Keratinocyte (primary cell): ENCODE results near the gene ENOSF1. TPM values are rescaled to one million over a fixed set of nuclear protein-coding genes. Genes with fewer than 3 reads are reported as not detected.

Experiments used
- DNase-seq: peaks from one replicate; pipeline ENCODE4 v3.0.0-alpha.2; 2011; ENCODE audit warnings: low read depth, missing footprints, low spot score
- FAIRE-seq: peaks from 2 replicates; lab custom pipeline; 2011; peaks lifted over from hg19 to GRCh38; lab: Jason Lieb, UNC
- H2AFZ ChIP-seq: 2 replicates; pipeline ENCODE4 v1.6.0; 2012; ENCODE audit warnings: low read length, control low read depth, inconsistent platforms; ENCODE audit not compliant: control insufficient read depth
- H3K27ac ChIP-seq: 2 replicates; pipeline ENCODE4 v1.5.1; 2011; ENCODE audit warnings: low read length; ENCODE audit not compliant: control insufficient read depth, insufficient read depth
- H3K27me3 ChIP-seq: 3 replicates; pipeline ENCODE4 v1.6.0; 2011; ENCODE audit warnings: low read length; ENCODE audit not compliant: control insufficient read depth, insufficient read depth; ENCODE audit errors: extremely low read depth
- H3K36me3 ChIP-seq, 2 experiments: 2 replicates in 1 of 2; 3 replicates in 1 of 2; pipeline ENCODE4 v1.5.1; 2011; ENCODE audit warnings: low read length in 2 of 2, mild to moderate bottlenecking in 1 of 2; ENCODE audit not compliant: control insufficient read depth in 2 of 2, insufficient read depth in 2 of 2; ENCODE audit errors: extremely low read depth in 1 of 2
- H3K4me1 ChIP-seq: 3 replicates; pipeline ENCODE4 v1.5.1; 2011; ENCODE audit warnings: low read length; ENCODE audit not compliant: control insufficient read depth, insufficient read depth; ENCODE audit errors: extremely low read depth
- H3K4me2 ChIP-seq: 3 replicates; pipeline ENCODE4 v1.6.0; 2011; ENCODE audit warnings: low read depth, low read length; ENCODE audit not compliant: control insufficient read depth, insufficient read depth; ENCODE audit errors: extremely low read depth
- H3K4me3 ChIP-seq, 3 experiments: fragments of 200-600 bp in 1 of 3; sonication (generic) in 1 of 3; 2 replicates in 2 of 3; 3 replicates in 1 of 3; pipeline ENCODE4 v1.5.1; 2011 to 2016; ENCODE audit warnings: low read length in 3 of 3, mild to moderate bottlenecking in 3 of 3, control low read depth in 2 of 3, inconsistent platforms in 1 of 3, low read depth in 1 of 3, mixed read lengths in 1 of 3, mixed run types in 1 of 3, moderate library complexity in 1 of 3; ENCODE audit not compliant: control insufficient read depth in 2 of 3, insufficient read depth in 2 of 3; ENCODE audit errors: extremely low read depth in 1 of 3
- H3K79me2 ChIP-seq: 2 replicates; pipeline ENCODE4 v1.6.0; 2012; ENCODE audit warnings: low read length; ENCODE audit not compliant: control insufficient read depth, insufficient read depth
- H3K9ac ChIP-seq: 3 replicates; pipeline ENCODE4 v1.6.0; 2011; ENCODE audit warnings: low read length; ENCODE audit not compliant: control insufficient read depth, insufficient read depth; ENCODE audit errors: extremely low read depth
- H3K9me1 ChIP-seq: 3 replicates; pipeline ENCODE4 v1.6.0; 2011; ENCODE audit warnings: low read length; ENCODE audit not compliant: control insufficient read depth, insufficient read depth; ENCODE audit errors: extremely low read depth
- H3K9me3 ChIP-seq: 2 replicates; pipeline ENCODE4 v1.5.1; 2012; ENCODE audit warnings: low read depth, low read length; ENCODE audit not compliant: control insufficient read depth
- H4K20me1 ChIP-seq: 3 replicates; pipeline ENCODE4 v1.6.0; 2011; ENCODE audit warnings: low read length; ENCODE audit not compliant: control insufficient read depth, insufficient read depth; ENCODE audit errors: extremely low read depth
- EZH2 ChIP-seq: IDR thresholded peaks from one replicate; pipeline ENCODE4 v1.6.1; 2012; ENCODE audit warnings: inconsistent platforms, mild to moderate bottlenecking, low read length, moderate library complexity
- dilution Hi-C: fragments of 300-500 bp; cut with MboI; formaldehyde crosslinking; loops from one replicate; pipeline ENCODE4 v1.7.0; 2020; ENCODE audit warnings: low sequenced_read_pairs; ENCODE audit not compliant: extremely low pct_ligation_motif_present
- polyA plus RNA-seq, 5 experiments: library from polyadenylated mRNA; depleted of rRNA in 3 of 5; stranded (reverse) in 3 of 5; stranded (forward) in 1 of 5; unstranded in 1 of 5; fragments of >200 nt; gene quantifications; 1 replicate in 1 of 5; 2 replicates in 3 of 5; 3 replicates in 1 of 5; pipeline versions ENCODE4 v1.2.1 to v1.2.3, GENCODE V29; 2011 to 2012; ENCODE audit warnings: missing spikeins in 2 of 5, low read depth in 1 of 5, low replicate concordance in 1 of 5
- TF ChIP-seq, protein P1 (sequence below), 3 experiments: IDR thresholded peaks in 1 of 3; conservative IDR thresholded peaks in 1 of 3; optimal IDR thresholded peaks in 1 of 3; 2 replicates in 2 of 3; 3 replicates in 1 of 3; pipeline versions ENCODE3 to v1.5.1; 2011; ENCODE audit warnings: low read length in 3 of 3, mild to moderate bottlenecking in 3 of 3, moderate library complexity in 2 of 3, control low read depth in 1 of 3, inconsistent platforms in 1 of 3; ENCODE audit not compliant: insufficient read depth in 2 of 3; ENCODE audit errors: extremely low read depth in 1 of 3

ENOSF1 gene
- polyA plus RNA-seq, 1 donor (not counting 4 experiments of a cell fraction or from before 2014, with no cell fraction given): 27.6 TPM

DNA sequence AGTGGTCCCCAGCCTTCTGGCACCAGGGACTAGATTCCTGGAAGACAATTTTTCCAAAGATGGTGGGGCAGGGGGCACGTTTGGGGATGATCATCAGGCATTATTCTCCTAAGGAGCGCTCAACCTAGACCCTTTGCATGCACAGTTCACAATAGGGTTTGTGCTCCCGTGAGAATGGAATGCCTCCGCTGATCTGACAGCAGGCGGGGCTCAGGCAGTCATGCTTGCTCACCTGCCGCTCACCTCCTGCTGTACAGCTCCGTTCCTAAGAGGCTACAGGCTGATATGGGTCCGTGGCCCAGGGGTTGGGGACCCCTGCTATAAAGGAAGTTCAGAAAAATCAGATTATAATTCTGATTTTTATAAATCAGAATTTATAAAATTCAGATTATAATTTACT lies 77.3 kb downstream of the ENOSF1 start:
- H3K79me2 ChIP-seq: no peaks in the 10 kb centered on the region
- no peaks in the 10 kb centered on the region for H4K20me1 ChIP-seq
- H3K9me3 ChIP-seq: no peaks in the 10 kb centered on the region
- no peaks in the 10 kb centered on the region for H3K27me3 ChIP-seq
- H3K4me1 ChIP-seq: peaks cover 17% of the 10 kb centered on the region
- no peaks in the 10 kb centered on the region for H3K36me3 ChIP-seq
- no peak overlapping the region for H3K27ac ChIP-seq
- no peak for TF ChIP-seq EZH2
- TF ChIP-seq, protein P1, sequence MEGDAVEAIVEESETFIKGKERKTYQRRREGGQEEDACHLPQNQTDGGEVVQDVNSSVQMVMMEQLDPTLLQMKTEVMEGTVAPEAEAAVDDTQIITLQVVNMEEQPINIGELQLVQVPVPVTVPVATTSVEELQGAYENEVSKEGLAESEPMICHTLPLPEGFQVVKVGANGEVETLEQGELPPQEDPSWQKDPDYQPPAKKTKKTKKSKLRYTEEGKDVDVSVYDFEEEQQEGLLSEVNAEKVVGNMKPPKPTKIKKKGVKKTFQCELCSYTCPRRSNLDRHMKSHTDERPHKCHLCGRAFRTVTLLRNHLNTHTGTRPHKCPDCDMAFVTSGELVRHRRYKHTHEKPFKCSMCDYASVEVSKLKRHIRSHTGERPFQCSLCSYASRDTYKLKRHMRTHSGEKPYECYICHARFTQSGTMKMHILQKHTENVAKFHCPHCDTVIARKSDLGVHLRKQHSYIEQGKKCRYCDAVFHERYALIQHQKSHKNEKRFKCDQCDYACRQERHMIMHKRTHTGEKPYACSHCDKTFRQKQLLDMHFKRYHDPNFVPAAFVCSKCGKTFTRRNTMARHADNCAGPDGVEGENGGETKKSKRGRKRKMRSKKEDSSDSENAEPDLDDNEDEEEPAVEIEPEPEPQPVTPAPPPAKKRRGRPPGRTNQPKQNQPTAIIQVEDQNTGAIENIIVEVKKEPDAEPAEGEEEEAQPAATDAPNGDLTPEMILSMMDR (optimal IDR thresholded peaks at IDR 0.05 in 1 of 3, IDR thresholded peaks at IDR 0.05 in 1 of 3, conservative IDR thresholded peaks at IDR 0.05 in 1 of 3; ENCODE audit: extremely low read depth in 1 of 3, insufficient read depth in 2 of 3, low read length in 3 of 3): no peak
- H3K9me1 ChIP-seq: no peaks in the 10 kb centered on the region
- H3K9ac ChIP-seq: no peak overlapping the region
- DNase-seq: no peak
- H3K4me2 ChIP-seq: peak overlapping the region; percentile 58
- H3K4me3 ChIP-seq: no peak overlapping the region
- dilution Hi-C loops: no loop called here
- FAIRE-seq: no peak
- no peak overlapping the region for H2AFZ ChIP-seq

DNA sequence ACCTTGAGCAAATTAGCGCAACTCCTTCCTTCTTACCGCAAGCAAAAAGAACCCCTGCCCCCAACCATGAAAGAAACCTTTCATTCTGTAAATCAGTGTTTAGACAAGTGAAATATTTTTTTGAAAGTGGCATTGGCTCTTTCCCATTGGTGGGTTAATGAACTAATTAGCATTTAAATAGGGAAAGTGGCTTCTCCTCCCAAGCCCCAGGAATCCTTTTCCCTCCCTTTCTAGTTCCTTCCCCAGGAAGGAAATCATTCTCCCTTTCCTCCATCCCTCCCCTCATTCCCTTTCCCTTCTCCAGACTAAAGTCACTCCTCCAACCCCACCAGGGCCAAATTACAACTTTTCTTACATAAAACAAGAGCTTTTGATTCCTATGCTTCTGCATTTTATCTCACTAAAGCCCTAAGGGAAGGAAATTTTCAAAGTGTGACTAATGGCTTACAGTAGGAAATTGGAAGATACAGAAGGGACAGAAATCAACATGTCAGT lies 77.8 kb downstream of the ENOSF1 start:
- no peak for TF ChIP-seq EZH2
- TF ChIP-seq, protein P1 (optimal IDR thresholded peaks at IDR 0.05 in 1 of 3, IDR thresholded peaks at IDR 0.05 in 1 of 3, conservative IDR thresholded peaks at IDR 0.05 in 1 of 3; ENCODE audit: extremely low read depth in 1 of 3, insufficient read depth in 2 of 3, low read length in 3 of 3): no peak
- H3K9me3 ChIP-seq: no peaks in the 10 kb centered on the region
- no peaks in the 10 kb centered on the region for H3K9me1 ChIP-seq
- no peak overlapping the region for H3K4me3 ChIP-seq
- H3K36me3 ChIP-seq: no peaks in the 10 kb centered on the region
- dilution Hi-C loops: no loop called here
- H4K20me1 ChIP-seq: no peaks in the 10 kb centered on the region
- DNase-seq (no peak), FAIRE-seq (peak; percentile 23)
- peak overlapping the region; percentile 58 for H3K4me2 ChIP-seq
- H3K9ac ChIP-seq: no peak overlapping the region
- H3K27me3 ChIP-seq: no peaks in the 10 kb centered on the region
- no peak overlapping the region for H3K27ac ChIP-seq
- peak overlapping the region; percentile 4 for H2AFZ ChIP-seq
- H3K4me1 ChIP-seq: peaks cover 17% of the 10 kb centered on the region
- no peaks in the 10 kb centered on the region for H3K79me2 ChIP-seq
